Measurements from ENCODE around the gene SLC66A2. TPM values are rescaled to one million over a fixed set of nuclear protein-coding genes. Genes with fewer than 3 reads are reported as not detected.
"Not testable (repeated sequence)": the region's sequence is repeated elsewhere in the genome, so short reads cannot be mapped to it uniquely, and the experiment has no call there.

Gene SLC66A2
- total RNA-seq, 1 donor from 2014 or later = 65.5 TPM

GRCh38 chr18:79877163-79878091, 74.0 kb downstream of the SLC66A2 start:
- DNase-seq = no peak

GRCh38 chr18:79876497-79876896, 75.0 kb downstream of the SLC66A2 start:
- no peak for DNase-seq

- no peak for DNase-seq
These were observed 75.5 kb downstream of the SLC66A2 start for GRCh38 chr18:79875931-79876461.

DNA sequence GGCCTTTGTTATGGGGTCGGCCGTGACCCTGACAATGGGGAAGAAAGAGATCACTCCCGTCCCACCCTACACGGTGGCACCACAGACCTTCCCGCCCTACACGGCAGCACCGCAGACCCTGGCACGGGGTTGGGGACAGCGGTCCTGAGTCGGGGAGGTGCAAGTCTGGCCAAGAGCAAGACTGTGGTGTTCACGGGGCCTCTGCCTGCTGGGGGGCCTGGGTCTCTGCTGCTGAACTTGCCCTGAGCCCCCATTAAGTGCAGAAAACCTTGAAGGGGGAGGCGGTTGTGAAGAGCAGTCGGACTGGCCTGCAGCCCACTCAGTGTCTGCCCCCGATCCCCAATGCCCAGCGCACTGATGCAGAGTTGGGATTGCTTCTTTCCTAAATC, 75.9 kb downstream of the SLC66A2 start:
- no peak for DNase-seq

- DNase-seq = no peak
These were observed 76.6 kb downstream of the SLC66A2 start for GRCh38 chr18:79874553-79875530.

DNA sequence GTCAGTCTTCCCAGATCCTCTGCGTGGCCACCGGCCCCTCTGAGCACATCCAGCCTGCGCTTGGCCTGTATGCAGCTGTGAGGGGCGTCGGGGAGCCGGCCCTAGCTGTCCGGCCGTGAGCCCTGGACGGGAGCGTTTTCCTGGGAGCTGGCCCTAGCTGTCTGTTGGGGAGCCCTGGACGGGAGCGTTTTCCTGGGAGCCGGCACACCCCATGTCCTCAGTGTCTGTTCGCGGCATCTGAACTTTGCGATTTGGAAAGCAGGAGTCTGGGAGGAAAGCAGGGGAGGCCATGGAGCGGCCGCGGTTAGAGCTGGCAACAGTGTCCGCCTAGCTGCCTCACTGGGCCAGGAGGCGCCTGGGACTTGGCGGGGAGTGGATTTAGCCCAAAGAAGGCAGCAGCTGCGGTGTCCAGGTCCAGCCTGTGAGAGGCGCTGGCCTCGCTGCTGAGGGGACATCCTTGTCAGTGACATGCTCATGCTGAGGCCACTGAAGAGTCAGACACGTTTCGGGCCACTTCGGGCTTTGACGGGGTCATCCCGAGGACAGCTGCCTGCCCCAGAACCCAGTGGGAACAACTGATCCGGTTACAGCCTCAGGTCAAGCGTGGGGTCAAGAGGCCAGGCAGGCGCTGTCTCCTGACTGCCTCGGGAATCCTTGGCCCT, 77.9 kb downstream of the SLC66A2 start:
- DNase-seq = no peak

DNA sequence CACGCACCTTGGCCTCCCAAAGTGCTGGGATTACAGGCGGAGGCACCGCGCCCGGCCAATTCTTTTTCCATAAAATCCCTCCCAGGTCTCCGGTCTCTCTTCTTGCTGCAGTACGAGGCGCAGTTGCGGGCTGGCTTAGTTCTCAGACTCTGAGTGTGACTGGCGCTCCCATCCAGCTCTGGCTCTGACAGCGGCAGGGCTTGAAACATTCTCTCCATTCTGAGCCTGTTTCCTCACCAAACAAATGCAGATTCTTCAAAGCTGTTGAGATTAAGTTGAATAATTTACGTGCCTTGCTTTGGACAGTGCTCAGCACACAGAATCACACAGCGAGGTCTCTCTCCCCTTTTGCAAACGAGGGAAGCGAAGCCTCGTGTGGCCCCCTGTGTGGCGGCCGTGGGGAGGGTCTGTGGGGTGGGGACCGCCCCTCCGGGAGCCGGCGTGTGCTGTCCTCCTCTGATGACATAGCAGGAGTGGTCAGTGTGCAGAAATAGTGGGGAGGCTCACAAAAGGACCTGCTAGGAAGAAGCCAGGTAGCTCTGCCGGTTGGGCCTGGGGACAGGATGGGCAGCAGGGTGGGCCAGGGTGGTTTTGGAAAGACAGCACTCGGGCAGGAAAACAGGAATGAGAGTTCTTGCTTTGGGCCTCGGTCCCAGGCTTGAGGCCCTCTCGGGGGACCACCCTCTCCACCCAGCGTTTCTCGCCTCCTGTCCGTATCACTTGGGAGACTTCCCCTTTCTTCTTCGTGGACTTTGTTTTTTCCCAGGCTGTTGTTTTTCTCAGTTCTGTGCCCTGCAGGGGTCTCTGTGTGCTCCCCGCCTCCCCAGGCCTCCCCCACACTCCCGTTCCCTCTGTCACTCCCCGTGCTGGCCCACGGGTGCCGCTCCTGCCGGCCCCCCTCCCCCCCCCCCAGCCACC, 78.7 kb downstream of the SLC66A2 start:
- DNase-seq = no peak

GRCh38 chr18:79871481-79872091, 79.9 kb downstream of the SLC66A2 start:
- no peak for DNase-seq

- no peak for DNase-seq
These were observed 80.4 kb downstream of the SLC66A2 start for GRCh38 chr18:79871026-79871390.

DNA sequence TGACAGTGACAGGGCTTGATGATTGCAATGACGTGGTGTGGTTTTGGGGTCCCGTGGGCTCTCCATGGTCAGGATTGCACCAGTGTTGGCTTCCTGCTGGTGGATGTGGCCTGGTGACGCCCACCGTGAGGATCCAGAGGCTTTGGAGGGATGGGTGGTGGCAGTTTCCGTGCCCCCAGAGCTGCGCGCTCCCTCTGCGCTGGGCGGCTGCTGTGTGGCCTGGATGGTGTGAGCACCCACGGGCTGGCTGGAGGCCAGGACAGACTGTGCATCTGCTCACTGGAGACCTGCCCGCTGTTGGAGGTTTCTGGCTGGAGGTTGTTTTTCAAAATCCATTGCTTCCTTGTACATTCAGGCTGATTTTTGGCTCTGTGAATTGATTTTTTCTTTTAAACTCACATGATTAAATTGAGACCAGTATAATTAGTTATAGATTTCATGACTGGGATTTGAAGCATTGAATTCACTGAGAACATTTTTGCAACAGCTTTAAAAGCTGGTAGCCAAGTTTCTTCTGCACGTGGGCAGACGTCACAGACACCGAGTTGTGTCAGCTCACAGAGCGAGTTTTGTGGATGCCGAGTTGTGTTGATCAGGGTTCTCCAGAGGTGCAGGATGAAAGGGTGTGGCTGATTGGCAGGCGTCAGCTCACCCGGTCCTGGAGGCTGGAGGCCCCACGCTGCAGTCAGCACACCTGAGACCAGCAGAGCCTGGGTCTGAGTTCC, 81.0 kb downstream of the SLC66A2 start:
- DNase-seq = no peak

GRCh38 chr18:79869591-79870300, 81.7 kb downstream of the SLC66A2 start:
- DNase-seq = no peak

- DNase-seq = no peak
These were observed 82.5 kb downstream of the SLC66A2 start for GRCh38 chr18:79868811-79869541.

DNA sequence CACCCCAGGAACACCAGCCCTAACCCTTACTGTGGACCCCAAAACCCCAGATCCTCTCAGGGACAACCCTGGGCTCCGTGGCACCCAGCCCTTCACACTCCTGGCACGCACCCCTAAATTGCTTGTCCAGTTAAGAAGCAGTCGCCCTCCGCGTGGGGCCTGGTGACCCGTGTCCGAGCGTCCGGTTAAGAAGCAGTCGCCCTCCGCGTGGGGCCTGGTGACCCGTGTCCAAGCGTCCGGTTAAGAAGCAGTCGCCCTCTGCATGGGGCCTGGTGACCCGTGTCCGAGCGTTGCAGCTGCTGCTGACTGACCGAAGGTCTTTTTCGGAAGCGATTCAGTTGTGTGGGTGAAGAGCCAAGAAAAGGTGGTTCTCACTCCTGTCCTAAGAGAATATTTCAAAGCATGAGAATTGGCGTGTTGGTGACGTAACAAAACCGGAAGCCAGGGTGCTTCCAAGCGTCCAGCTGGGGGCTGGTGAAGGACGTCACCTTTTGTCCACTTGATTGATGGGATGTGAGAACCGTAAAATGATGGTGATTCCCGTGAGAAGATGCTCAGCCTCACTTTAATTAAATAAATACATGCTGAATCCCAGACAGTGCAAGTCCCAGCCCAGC, 83.2 kb downstream of the SLC66A2 start:
- no peak for DNase-seq

GRCh38 chr18:79867666-79868065, 83.8 kb downstream of the SLC66A2 start:
- no peak for DNase-seq

DNA sequence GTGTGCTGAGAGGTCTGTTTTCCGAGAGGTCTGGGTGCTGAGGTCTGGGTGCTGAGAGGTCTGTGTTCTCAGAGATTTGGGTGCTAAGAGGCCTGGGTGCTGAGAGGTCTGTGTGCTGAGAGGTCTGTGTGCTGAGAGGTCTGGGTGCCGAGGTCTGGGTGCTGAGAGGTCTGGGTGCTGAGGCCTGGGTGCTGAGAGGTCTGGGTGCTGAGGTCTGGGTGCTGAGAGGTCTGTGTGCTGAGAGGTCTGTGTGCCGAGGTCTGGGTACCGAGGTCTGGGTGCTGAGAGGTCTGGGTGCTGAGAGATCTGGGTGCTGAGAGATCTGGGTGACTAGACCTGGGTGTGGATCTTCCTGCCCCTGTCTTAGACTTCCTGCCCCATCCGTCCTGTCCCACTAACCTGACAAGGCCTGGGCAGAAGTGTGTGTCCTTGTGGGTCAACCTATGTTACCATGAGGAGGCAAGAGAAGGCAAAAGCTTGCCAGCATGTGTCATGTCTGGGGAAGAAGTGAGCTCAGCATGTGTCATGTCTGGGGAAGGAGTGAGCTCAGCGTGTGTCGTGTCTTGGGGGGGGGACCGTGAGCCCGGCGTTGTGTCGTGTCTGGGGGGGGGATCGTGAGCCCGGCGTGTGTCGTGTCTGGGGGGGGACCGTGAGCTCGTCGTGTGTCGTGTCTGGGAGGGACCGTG, 84.4 kb downstream of the SLC66A2 start:
- peak; percentile 4 for DNase-seq

DNA sequence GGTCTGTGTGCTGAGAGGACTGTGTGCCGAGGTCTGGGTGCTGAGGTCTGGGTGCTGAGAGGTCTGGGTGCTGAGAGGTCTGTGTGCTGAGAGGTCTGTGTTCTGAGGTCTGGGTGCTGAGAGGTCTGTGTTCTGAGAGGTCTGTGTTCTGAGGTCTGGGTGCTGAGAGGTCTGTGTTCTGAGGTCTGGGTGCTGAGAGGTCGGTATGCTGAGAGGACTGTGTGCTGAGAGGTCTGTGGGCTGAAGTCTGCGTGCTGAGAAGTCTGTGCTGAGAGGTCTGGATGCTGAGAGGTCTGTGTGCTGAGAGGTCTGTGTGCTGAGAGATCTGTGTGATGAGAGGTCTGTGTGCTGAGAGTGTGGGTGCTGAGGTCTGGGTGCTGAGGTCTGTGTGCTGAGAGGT, 85.5 kb downstream of the SLC66A2 start:
- not testable (repeated sequence) for DNase-seq

DNA sequence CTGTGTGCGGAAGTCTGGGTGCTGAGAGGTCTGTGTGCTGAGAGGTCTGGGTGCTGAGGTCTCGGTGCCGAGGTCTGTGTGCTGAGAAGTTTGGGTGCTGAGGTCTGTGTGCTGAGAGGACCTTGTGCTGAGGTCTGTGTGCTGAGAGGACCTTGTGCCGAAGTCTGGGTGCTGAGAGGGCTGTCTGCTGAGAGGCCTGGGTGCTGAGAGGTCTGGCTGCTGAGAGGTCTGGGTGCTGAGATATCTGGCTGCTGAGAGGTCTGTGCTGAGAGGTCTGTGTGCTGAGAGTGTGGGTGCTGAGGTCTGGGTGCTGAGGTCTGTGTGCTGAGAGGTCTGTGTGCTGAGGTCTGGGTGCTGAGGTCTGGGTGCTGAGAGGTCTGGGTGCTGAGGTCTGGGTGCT, 86.5 kb downstream of the SLC66A2 start:
- DNase-seq = not testable (repeated sequence)

All from dermis blood vessel endothelial cell (primary cell).